ENCODE results near the gene KYNU.

KYNU gene

DNA sequence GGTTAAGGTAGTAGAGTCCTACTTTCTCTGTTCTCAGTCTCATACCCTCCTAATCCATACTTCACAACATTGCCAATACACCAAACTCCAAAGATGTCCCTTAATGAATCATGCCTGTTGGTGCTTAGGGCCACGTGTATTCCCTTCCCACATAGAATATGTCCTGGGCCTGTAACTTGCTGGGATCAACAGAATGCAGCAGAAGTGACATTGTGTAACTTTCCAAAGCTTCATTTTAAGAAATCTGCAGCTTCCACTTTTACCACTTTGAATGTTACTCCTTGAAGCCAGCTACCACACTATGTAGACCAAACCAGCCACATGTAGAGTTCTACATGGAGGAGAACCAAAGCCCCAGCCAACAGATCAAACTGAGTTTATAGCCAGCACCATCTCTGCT is 193.2 kb downstream of the KYNU start:
- no peak for TF ChIP-seq FOXP2 (optimal IDR thresholded peaks at IDR 0.05; ENCODE audit: borderline replicate concordance, extremely low read depth, extremely low read length, insufficient read depth)

DNA sequence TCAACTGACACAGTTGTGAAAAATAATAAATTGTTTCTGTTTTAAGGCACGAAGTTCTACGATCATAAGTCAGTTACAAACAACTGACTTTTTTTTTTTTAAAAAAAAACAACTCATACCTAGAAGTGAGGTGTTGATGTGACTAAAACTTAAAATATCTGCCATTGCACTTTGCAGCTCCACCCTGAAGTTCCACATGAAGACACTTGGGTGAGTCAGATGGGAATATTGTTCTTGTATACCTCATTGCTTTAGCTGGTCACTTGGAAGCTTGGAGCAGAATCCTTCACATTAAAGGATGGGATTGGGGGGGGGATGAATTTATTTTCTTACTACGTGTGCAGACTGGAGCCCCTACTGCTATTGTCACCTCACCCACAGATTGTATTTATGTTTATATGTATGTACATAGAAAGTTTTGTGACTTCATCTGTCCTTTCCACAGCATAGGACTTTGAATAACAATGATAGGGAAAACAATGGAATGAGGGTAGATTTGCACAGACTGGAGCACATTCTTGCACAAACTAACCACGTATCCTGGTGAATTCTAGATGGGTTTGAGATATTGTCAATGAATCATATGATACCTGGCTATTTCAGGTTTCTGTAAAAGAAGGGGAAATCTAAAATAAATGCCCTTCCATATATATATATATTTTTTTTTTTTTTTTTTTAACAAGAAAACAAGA is 193.9 kb downstream of the KYNU start:
- TF ChIP-seq POLR2AphosphoS5 (IDR thresholded peaks at IDR 0.05; ENCODE audit: low read depth, low read length) = no peak
- TF ChIP-seq TAF1 (IDR thresholded peaks at IDR 0.05; ENCODE audit: borderline replicate concordance, insufficient read depth, low read length) = no peak
- TF ChIP-seq, protein P1, sequence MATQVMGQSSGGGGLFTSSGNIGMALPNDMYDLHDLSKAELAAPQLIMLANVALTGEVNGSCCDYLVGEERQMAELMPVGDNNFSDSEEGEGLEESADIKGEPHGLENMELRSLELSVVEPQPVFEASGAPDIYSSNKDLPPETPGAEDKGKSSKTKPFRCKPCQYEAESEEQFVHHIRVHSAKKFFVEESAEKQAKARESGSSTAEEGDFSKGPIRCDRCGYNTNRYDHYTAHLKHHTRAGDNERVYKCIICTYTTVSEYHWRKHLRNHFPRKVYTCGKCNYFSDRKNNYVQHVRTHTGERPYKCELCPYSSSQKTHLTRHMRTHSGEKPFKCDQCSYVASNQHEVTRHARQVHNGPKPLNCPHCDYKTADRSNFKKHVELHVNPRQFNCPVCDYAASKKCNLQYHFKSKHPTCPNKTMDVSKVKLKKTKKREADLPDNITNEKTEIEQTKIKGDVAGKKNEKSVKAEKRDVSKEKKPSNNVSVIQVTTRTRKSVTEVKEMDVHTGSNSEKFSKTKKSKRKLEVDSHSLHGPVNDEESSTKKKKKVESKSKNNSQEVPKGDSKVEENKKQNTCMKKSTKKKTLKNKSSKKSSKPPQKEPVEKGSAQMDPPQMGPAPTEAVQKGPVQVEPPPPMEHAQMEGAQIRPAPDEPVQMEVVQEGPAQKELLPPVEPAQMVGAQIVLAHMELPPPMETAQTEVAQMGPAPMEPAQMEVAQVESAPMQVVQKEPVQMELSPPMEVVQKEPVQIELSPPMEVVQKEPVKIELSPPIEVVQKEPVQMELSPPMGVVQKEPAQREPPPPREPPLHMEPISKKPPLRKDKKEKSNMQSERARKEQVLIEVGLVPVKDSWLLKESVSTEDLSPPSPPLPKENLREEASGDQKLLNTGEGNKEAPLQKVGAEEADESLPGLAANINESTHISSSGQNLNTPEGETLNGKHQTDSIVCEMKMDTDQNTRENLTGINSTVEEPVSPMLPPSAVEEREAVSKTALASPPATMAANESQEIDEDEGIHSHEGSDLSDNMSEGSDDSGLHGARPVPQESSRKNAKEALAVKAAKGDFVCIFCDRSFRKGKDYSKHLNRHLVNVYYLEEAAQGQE (IDR thresholded peaks at IDR 0.05; ENCODE audit: insufficient read depth in 1 of 2, low read depth in 2 of 2, low read length in 2 of 2) = no peak
- no peak for TF ChIP-seq FOXP2 (optimal IDR thresholded peaks at IDR 0.05; ENCODE audit: borderline replicate concordance, extremely low read depth, extremely low read length, insufficient read depth)
- TF ChIP-seq SIN3A (IDR thresholded peaks at IDR 0.05; ENCODE audit: borderline replicate concordance, insufficient read depth, low read length) = no peak

DNA sequence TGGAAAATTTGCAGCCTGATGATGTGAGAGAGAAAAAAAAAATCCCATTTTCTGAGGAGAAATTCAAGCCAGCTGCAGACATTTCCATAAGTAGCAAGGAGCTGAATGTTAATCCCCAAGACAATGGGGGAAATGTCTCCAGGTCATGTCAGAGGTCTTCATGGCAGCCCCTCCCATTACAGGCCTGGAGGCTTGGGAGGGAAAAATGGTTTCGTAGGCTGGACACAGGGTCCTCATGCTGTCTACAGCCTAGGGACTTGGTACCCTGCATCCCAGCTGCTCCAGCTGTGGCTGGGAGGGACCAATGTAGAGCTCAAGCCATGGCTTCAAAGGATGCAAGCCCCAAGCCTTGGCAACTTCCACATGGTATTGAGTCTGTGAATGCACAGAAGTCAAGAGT is 198.2 kb downstream of the KYNU start:
- TF ChIP-seq TAF1 (IDR thresholded peaks at IDR 0.05; ENCODE audit: borderline replicate concordance, insufficient read depth, low read length) (no peak), FOXP2 (optimal IDR thresholded peaks at IDR 0.05; ENCODE audit: borderline replicate concordance, extremely low read depth, extremely low read length, insufficient read depth) (no peak)

DNA sequence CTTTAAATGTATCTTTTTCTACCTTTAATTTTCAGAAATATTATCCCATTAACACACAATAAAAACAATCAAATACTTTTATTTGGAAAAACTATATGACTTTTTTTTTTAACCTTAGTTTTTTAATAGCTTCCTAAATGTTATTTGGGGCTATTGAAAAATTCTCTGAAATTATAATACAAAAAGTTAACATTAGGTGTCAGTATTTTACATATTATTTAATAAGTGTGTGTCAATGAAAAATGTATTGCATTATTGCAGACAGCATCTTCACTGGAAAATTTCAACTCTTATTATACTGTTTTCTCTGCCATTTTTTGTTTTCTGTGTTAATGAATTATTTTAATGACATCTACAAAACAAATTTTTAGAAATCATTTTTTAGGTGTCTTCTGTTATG is 200.6 kb downstream of the KYNU start:
- TF ChIP-seq TAF1 (IDR thresholded peaks at IDR 0.05; ENCODE audit: borderline replicate concordance, insufficient read depth, low read length) = no peak
- TF ChIP-seq SIN3A (IDR thresholded peaks at IDR 0.05; ENCODE audit: borderline replicate concordance, insufficient read depth, low read length) = no peak
- TF ChIP-seq POLR2AphosphoS5 (IDR thresholded peaks at IDR 0.05; ENCODE audit: low read depth, low read length) = no peak
- no peak for TF ChIP-seq FOXP2 (optimal IDR thresholded peaks at IDR 0.05; ENCODE audit: borderline replicate concordance, extremely low read depth, extremely low read length, insufficient read depth)
- TF ChIP-seq, protein P1 (IDR thresholded peaks at IDR 0.05; ENCODE audit: insufficient read depth in 1 of 2, low read depth in 2 of 2, low read length in 2 of 2) = no peak

DNA sequence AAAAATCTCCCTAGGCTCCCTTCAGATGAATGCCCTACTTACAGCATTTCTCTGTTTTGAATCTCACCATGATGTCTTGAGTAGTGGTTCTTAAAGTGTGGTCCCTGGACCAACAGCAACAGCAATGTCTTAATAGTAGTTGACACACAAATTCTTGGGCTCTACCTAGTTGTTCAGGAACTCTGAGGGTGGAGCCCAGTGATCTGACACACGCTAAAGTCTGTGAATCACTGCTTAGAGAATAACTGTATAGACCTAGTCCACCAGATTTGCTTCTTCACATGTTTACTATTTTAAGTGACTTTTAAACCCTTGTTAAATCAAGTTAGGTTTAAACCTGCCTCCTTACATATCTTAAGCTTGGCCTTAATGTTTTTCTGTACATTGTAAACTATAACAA is 204.2 kb downstream of the KYNU start:
- no peak for TF ChIP-seq FOXP2 (optimal IDR thresholded peaks at IDR 0.05; ENCODE audit: borderline replicate concordance, extremely low read depth, extremely low read length, insufficient read depth)
- TF ChIP-seq POLR2AphosphoS5 (IDR thresholded peaks at IDR 0.05; ENCODE audit: low read depth, low read length) = no peak
- TF ChIP-seq TAF1 (IDR thresholded peaks at IDR 0.05; ENCODE audit: borderline replicate concordance, insufficient read depth, low read length) = no peak
- no peak for TF ChIP-seq SIN3A (IDR thresholded peaks at IDR 0.05; ENCODE audit: borderline replicate concordance, insufficient read depth, low read length)
- TF ChIP-seq, protein P1 (IDR thresholded peaks at IDR 0.05; ENCODE audit: insufficient read depth in 1 of 2, low read depth in 2 of 2, low read length in 2 of 2) = no peak

DNA sequence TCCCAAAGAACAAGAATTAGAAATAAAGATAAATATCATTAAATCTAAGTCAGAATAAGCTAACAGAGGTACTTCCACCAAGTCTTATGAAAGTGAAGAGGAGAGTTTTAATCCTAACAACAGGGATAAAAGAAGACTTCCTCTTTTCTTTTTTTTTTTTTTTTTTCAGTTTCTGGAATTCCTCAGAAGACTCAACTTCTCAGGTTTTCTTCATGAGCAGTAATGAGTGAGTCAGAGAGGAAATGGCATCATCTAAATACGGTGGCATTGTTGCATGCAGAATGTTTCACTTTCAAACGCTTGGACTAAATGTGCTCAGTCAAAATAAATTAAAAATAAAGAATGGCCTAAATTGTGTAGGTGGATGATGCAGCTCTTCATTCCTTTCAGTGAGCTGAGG is 206.2 kb downstream of the KYNU start:
- TF ChIP-seq, protein P1 (IDR thresholded peaks at IDR 0.05; ENCODE audit: insufficient read depth in 1 of 2, low read depth in 2 of 2, low read length in 2 of 2) = no peak
- TF ChIP-seq POLR2AphosphoS5 (IDR thresholded peaks at IDR 0.05; ENCODE audit: low read depth, low read length) (no peak), SIN3A (IDR thresholded peaks at IDR 0.05; ENCODE audit: borderline replicate concordance, insufficient read depth, low read length) (no peak), TAF1 (IDR thresholded peaks at IDR 0.05; ENCODE audit: borderline replicate concordance, insufficient read depth, low read length) (no peak), FOXP2 (optimal IDR thresholded peaks at IDR 0.05; ENCODE audit: borderline replicate concordance, extremely low read depth, extremely low read length, insufficient read depth) (no peak)

Measured in PFSK-1 (cell line).